AG10803 (cell line): Measurements from ENCODE around the gene SULT1C2.

Experiments used
- DNase-seq: peaks from one replicate; pipeline ENCODE4 v3.0.0; 2010; ENCODE audit warnings: low read depth
- H3K4me3 ChIP-seq: 2 replicates; pipeline ENCODE4 v1.5.1; 2011; ENCODE audit warnings: mild to moderate bottlenecking, low read length, control low read depth
- TF ChIP-seq, protein P1 (sequence below): conservative IDR thresholded peaks from 2 replicates; pipeline ENCODE4 v1.5.1; 2011; ENCODE audit warnings: mild to moderate bottlenecking, low read length, control low read depth, inconsistent platforms

SULT1C2 gene

DNA sequence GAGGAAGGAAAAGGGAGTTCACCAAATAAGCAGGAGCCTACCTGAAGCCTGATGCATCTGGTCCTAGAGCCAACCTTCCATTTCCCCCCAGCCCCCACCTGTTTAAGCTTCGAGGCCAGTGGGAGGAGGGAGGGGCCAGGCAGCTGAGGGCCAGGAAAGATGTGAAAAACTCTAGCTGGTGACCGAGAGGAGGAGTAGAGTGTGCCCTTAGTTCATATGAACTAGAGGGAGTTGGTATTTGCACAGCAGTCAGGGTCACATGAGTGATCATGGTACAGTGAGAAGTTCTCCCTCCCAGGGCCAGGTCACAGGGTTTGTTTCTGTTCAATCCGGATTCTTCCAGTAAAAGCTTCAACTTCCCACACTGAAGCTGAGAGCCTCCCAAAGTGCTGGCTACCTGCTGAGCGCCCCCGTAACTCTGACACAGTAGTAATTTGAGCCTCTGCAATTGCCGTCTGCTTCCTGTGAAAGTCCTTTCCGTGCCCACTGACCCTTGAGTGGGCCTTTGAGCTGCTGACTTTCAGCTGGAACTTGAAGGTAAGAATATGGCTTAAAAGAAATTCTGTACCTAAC is at the start of gene SULT1C2:
TSS of gene SULT1C2 (plus strand) at position 362 of the 573 bp plus-strand sequence. CDS start 4,773 bp downstream, outside the sequence.
- no peak for DNase-seq
- TF ChIP-seq, protein P1, sequence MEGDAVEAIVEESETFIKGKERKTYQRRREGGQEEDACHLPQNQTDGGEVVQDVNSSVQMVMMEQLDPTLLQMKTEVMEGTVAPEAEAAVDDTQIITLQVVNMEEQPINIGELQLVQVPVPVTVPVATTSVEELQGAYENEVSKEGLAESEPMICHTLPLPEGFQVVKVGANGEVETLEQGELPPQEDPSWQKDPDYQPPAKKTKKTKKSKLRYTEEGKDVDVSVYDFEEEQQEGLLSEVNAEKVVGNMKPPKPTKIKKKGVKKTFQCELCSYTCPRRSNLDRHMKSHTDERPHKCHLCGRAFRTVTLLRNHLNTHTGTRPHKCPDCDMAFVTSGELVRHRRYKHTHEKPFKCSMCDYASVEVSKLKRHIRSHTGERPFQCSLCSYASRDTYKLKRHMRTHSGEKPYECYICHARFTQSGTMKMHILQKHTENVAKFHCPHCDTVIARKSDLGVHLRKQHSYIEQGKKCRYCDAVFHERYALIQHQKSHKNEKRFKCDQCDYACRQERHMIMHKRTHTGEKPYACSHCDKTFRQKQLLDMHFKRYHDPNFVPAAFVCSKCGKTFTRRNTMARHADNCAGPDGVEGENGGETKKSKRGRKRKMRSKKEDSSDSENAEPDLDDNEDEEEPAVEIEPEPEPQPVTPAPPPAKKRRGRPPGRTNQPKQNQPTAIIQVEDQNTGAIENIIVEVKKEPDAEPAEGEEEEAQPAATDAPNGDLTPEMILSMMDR, result no peak
- H3K4me3 ChIP-seq, result no peak within 1 kb of the TSS

DNA sequence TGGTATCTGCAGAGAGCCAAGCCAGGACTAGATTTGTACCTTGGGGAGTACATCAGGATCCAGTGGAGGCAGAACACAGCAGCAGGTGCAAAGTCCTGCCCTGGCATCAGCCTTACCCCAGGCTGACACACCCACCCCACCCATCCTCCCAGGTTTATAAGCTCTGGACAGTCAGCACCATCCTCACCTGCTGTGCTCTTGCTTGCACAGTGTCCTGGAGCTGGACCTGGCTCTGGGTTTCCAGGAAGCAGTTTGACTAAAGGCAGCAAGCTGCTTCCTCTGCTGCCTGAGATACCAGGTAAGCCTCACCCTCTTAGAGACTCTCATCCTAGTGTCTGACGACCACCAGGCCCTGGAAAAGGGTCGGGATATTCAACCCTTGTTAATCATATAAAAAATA is 48.9 kb upstream of the SULT1C2 start, which contains the start of gene SULT1C3:
TSS of gene SULT1C3 (plus strand) at position 183 of the 400 bp plus-strand sequence. CDS start 7,227 bp downstream, outside the sequence.
- TF ChIP-seq, protein P1, result no peak
- no peak for DNase-seq
- no peak within 1 kb of the TSS for H3K4me3 ChIP-seq

DNA sequence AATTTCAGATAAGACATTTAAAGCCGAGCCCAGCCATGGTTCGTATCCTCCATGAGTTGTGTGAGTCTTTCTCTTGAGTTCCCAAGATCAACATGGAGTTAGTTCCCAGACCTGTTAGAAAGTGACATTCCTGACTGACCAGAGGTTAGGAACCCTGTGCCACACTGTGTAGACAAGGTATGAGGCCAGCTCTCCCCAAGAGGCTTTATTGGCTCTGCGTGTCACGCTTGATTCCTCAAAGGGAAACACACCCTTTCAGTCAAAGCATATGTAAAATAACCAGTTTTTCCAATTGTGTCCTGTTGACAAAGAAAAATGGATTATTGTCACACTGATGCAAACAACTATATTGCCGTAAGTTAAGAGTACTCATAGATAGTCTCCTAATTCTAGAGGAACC is 47.7 kb upstream of the SULT1C2 start:
- DNase-seq, result no peak
- H3K4me3 ChIP-seq, result no peak overlapping the region
- TF ChIP-seq, protein P1, result no peak

DNA sequence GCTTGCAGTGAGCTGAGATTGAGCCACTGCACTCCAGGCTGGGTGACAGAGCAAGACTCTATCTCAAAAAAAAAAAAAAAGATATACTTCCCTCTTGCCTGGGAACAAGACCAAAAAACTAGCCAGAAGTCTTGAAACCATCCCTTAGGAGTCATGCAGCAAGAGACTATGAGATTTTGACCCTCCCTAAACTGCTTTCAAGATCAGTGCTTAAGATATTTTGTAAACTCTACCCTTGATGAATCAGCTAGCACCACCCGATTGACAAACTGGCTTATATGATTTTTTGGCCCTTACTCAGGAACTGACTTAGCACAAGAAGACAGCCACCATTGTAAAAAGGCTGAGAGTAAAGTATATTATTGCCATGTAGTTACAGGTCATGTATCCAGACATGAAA is 45.1 kb upstream of the SULT1C2 start:
- no peak overlapping the region for H3K4me3 ChIP-seq
- TF ChIP-seq, protein P1, result no peak
- DNase-seq, result peak; percentile 15

DNA sequence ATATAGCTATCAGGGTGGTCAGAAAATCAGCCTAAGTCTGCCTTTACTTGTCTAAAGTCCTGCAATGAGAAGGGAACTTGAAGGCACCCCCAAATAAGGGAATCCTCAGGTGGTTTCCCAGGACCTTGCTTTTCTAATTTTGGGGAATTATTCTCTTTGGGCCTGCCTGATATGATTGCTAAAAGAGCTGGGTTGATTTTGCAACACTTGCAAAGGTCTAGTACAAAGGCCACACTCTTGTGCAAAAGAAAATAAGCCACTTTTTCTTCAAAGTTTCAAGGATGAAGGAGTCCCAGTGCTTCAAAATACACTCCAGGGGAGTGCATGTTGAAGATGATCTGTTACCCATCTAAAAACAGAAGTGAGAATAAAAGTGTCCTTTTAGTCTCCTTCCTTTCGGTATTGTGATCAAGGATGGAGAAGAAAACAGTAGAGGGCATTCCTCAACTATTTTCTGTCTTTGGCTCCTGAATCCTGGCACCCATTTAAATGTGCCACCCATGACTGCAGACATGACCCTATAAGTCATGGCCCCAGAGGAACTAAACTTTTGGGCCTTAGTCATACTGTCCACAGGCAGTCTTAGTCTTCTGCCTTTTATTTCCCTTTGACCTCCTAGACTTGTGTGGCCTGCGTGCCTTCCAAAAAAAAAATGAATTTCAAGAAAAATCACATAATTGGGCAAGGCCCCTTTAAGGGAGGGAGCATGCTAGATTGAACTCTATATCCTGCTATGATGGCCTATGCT is 43.9 kb upstream of the SULT1C2 start:
- no peak for DNase-seq
- H3K4me3 ChIP-seq, result no peak overlapping the region
- TF ChIP-seq, protein P1, result no peak

DNA sequence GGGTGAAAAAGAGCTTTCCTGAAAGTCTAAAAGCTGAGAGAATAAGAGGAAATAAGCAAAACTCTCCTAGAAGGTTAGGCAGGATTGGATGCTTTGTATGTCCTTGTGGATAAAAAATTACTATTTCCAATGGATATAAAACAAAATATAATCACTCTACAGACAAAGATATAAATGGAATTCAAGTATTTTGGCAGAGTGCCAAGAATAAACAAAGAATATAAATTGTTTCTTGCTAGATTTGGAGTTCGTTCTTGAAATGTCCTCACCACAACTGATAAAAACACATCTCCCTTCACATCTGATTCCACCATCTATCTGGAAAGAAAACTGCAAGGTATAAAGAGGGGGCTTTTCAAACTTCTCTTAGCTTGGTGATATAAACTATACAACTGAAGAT is 35.6 kb upstream of the SULT1C2 start:
- H3K4me3 ChIP-seq, result no peak overlapping the region
- TF ChIP-seq, protein P1, result no peak
- no peak for DNase-seq

DNA sequence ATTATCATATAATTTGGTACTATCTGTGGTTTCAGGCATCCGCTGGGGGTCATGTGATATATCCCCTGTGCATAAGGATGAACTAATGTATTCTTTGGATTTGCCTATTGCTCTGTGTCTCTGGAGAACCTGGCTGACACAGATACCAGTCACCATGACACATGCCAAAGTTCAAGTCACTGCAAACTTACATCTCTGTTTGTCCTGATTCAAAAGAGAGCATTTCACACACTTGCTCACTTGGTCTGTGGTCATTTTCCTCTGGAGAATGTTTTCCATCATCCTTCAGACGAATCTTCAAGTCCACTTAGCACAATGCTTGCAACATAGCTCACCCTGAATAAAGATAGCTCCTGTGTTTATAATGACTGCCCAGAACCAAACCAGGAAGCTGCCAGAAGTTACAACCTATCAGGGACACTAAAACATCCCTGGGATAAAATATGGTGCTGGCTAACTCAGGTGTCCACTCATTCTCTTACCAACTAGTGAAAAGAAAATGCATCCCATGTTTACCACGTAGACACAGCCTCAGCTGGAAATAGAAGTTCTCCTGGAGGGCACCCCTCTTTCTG is 30.9 kb upstream of the SULT1C2 start:
- DNase-seq, result no peak
- H3K4me3 ChIP-seq, result no peak overlapping the region
- TF ChIP-seq, protein P1, result no peak
